GM08714 (cell line): ENCODE measurements around the gene TMEM273.

Experiments
- H3K4me3 ChIP-seq: fragments of 200-500 bp; sonication (Bioruptor generic); 2 replicates; pipeline ENCODE4 v1.5.1; 2014; ENCODE audit warnings: mild to moderate bottlenecking, low read length, inconsistent platforms
- ZNF274 ChIP-seq: IDR thresholded peaks from 2 replicates; pipeline ENCODE4 v1.6.1; 2012; ENCODE audit warnings: mild to moderate bottlenecking, low read depth, low read length

The TMEM273 gene

GRCh38 chr10:49108656-49109055 lies 79.5 kb downstream of the TMEM273 start:
- no peak overlapping the region for H3K4me3 ChIP-seq
- no peak for TF ChIP-seq ZNF274

- H3K4me3 ChIP-seq: no peak overlapping the region
- TF ChIP-seq ZNF274: no peak
Measured at GRCh38 chr10:49107887-49108267, 80.3 kb downstream of the TMEM273 start.

GRCh38 chr10:49107111-49107886 lies 80.9 kb downstream of the TMEM273 start:
- H3K4me3 ChIP-seq: no peak overlapping the region
- no peak for TF ChIP-seq ZNF274

GRCh38 chr10:49106451-49106850 lies 81.7 kb downstream of the TMEM273 start:
- TF ChIP-seq ZNF274: no peak
- H3K4me3 ChIP-seq: no peak overlapping the region

- H3K4me3 ChIP-seq: no peak overlapping the region
Measured at GRCh38 chr10:49105076-49105475, 83.1 kb downstream of the TMEM273 start.

More at GRCh38 chr10:49105076-49105475, 83.1 kb downstream of the TMEM273 start:
- no peak for TF ChIP-seq ZNF274
